Vagina (tissue), 2 donors: ENCODE data around the gene STX12.
"Not testable (repeated sequence)": the region's sequence is repeated elsewhere in the genome, so short reads cannot be mapped to it uniquely, and the experiment has no call there.

Experiments used
- CTCF ChIP-seq, 3 experiments: fragments of 450-650 bp in 2 of 3; fragments of 200-600 bp in 1 of 3; sonication (generic) in 1 of 3; IDR thresholded peaks; one replicate each; pipeline ENCODE4 v1.5.1; 2017 to 2019; ENCODE audit warnings: antibody characterized with exemption in 3 of 3, mild to moderate bottlenecking in 2 of 3, moderate library complexity in 2 of 3
- POLR2AphosphoS5 ChIP-seq, 2 donors: sonication (generic); formaldehyde crosslinking; IDR thresholded peaks; one replicate each; pipeline ENCODE4 v1.9.0; 2017; ENCODE audit warnings: antibody characterized with exemption in 2 of 2, mild to moderate bottlenecking in 2 of 2, low read depth in 1 of 2; ENCODE audit not compliant: insufficient read depth in 1 of 2

GRCh38 chr1:27776276-27776675 is 3.3 kb downstream of the STX12 start:
- TF ChIP-seq CTCF (IDR thresholded peaks at IDR 0.05); POLR2AphosphoS5 (IDR thresholded peaks at IDR 0.05; ENCODE audit: insufficient read depth in 1 of 2, low read depth in 1 of 2): not testable (repeated sequence)
